K562 (cell line): ENCODE measurements around the gene ARMC12. TPM values are rescaled to one million over a fixed set of nuclear protein-coding genes. Genes with fewer than 3 reads are reported as not detected.

ENCODE experiments used
- CBFA2T3 ChIP-seq: fragments of 450-650 bp; IDR thresholded peaks from 2 replicates; pipeline ENCODE4 v1.6.1; 2017
- ESRRA ChIP-seq: fragments of 450-650 bp; IDR thresholded peaks from 2 replicates; pipeline ENCODE4 v1.6.1; 2014; ENCODE audit warnings: low read depth, mild to moderate bottlenecking, moderate library complexity, borderline replicate concordance
- FOSL1 ChIP-seq: fragments of 200-800 bp; sonication (Bioruptor generic); conservative IDR thresholded peaks from 2 replicates; pipeline ENCODE4 v1.6.1; 2016; ENCODE audit warnings: missing genetic modification characterization, missing compliant biosample characterization
- JUN ChIP-seq, 2 experiments: sonication (generic) in 1 of 2; formaldehyde crosslinking in 1 of 2; IDR thresholded peaks; 2 replicates each; pipeline versions ENCODE4 v1.6.1 to v1.8.0; 2012 to 2022; ENCODE audit warnings: borderline replicate concordance in 2 of 2, mild to moderate bottlenecking in 2 of 2, improper control_type of control experiment in 1 of 2, low read depth in 1 of 2, low read length in 1 of 2, missing genetic modification reagents in 1 of 2
- MECOM ChIP-seq: fragments of 250-450 bp; sonication (Bioruptor Pico); IDR thresholded peaks from 2 replicates; pipeline ENCODE4 v1.8.0; 2022; ENCODE audit warnings: inconsistent platforms
- MLLT1 ChIP-seq, 2 experiments: fragments of 450-650 bp; IDR thresholded peaks; 2 replicates each; pipeline ENCODE4 v1.6.1; 2016
- MLX ChIP-seq, 2 experiments: fragments of 450-650 bp in 1 of 2; sonication (generic) in 1 of 2; formaldehyde crosslinking; conservative IDR thresholded peaks; 2 replicates each; pipeline versions ENCODE4 v1.4.0 to v1.8.1; 2020 to 2022; ENCODE audit warnings: mild to moderate bottlenecking in 1 of 2, missing genetic modification reagents in 1 of 2
- MYC ChIP-seq, 2 experiments: fragments of 250-450 bp in 1 of 2; sonication (Bioruptor Pico) in 1 of 2; IDR thresholded peaks; 2 replicates each; pipeline versions ENCODE4 v1.5.1 to v1.6.1; 2012 to 2021; ENCODE audit warnings: low read depth in 2 of 2, borderline replicate concordance in 1 of 2, improper control_type of control experiment in 1 of 2, low read length in 1 of 2, mild to moderate bottlenecking in 1 of 2, moderate library complexity in 1 of 2
- NEUROD1 ChIP-seq: fragments of 150-350 bp; IDR thresholded peaks from 2 replicates; pipeline ENCODE4 v1.6.1; 2014; ENCODE audit warnings: borderline replicate concordance, low read length, low read depth; ENCODE audit not compliant: partially characterized antibody
- NFE2 ChIP-seq: IDR thresholded peaks from 2 replicates; pipeline ENCODE4 v1.6.1; 2014; ENCODE audit warnings: antibody characterized with exemption, low read depth
- RBM25 ChIP-seq: fragments of 200-400 bp; formaldehyde crosslinking; IDR thresholded peaks from 2 replicates; pipeline ENCODE4 v1.6.1; 2018; ENCODE audit warnings: low read length, low read depth, moderate library complexity; ENCODE audit not compliant: severe bottlenecking
- SMARCA4 ChIP-seq: fragments of 450-650 bp; IDR thresholded peaks from 2 replicates; pipeline ENCODE4 v1.6.1; 2016
- SMARCC2 ChIP-seq: fragments of 450-650 bp; IDR thresholded peaks from 2 replicates; pipeline ENCODE4 v1.6.1; 2017; ENCODE audit warnings: antibody characterized with exemption, moderate library complexity, mild to moderate bottlenecking, low read depth
- SPI1 ChIP-seq: IDR thresholded peaks from 2 replicates; pipeline ENCODE4 v1.6.1; 2011; ENCODE audit warnings: low read depth, low read length, control low read depth, borderline replicate concordance
- SRSF9 ChIP-seq: fragments of 200-400 bp; formaldehyde crosslinking; IDR thresholded peaks from 2 replicates; pipeline ENCODE4 v1.6.1; 2017; ENCODE audit warnings: low read depth, low read length, borderline replicate concordance
- TBL1XR1 ChIP-seq, 2 experiments: IDR thresholded peaks; 2 replicates each; pipeline ENCODE4 v1.6.1; 2012; ENCODE audit warnings: improper control_type of control experiment in 2 of 2, low read length in 2 of 2, mild to moderate bottlenecking in 1 of 2
- ZNF740 ChIP-seq, 3 experiments: fragments of 200-800 bp in 1 of 3; sonication (Bioruptor generic) in 1 of 3; sonication (generic) in 1 of 3; formaldehyde crosslinking in 1 of 3; IDR thresholded peaks; 2 replicates each; pipeline versions ENCODE4 v1.6.1 to v1.8.0; 2016 to 2022; ENCODE audit warnings: mild to moderate bottlenecking in 2 of 3, missing compliant biosample characterization in 2 of 3, missing genetic modification characterization in 2 of 3, missing genetic modification reagents in 1 of 3
- polyA plus RNA-seq, 8 experiments: library from polyadenylated mRNA; depleted of rRNA in 4 of 8; stranded (reverse) in 5 of 8; unstranded in 3 of 8; fragments of >200 nt; fragmentation: Nextera tagmentation in 2 of 8; fragmentation: Illumina TruSeq in 1 of 8; extraction: Ambion mirVana in 2 of 8; extraction: Trizol in 1 of 8; gene quantifications; 2 replicates each; pipeline versions ENCODE4 v1.2.1 to v1.2.3, GENCODE V29; 2011 to 2014; ENCODE audit warnings: inconsistent platforms in 1 of 8, missing spikeins in 1 of 8
- total RNA-seq, 7 experiments: library from RNA; depleted of rRNA in 6 of 7; stranded (reverse); fragments of >200 nt in 6 of 7; fragmentation: Illumina TruSeq in 2 of 7; extraction: Trizol in 2 of 7; gene quantifications; 2 replicates each; pipeline versions ENCODE4 v1.2.1 to v1.2.3, GENCODE V29; 2011 to 2021; ENCODE audit warnings: low replicate concordance in 1 of 7

Gene ARMC12
- total and polyA plus RNA-seq, 9 of the 15 experiments (the other 6 are each of a cell fraction or from before 2014, with no cell fraction given), result 0.09 to 0.58 (median 0.31) TPM; not detected in 3

- peak; percentile 24 to 45; a peak in 1 of 4 replicates for TF ChIP-seq MLLT1 (IDR thresholded peaks at IDR 0.05)
- 0 out of 2 replicates have a peak, but pooled peaks have one; percentile 26 for TF ChIP-seq SMARCC2
- no peak for TF ChIP-seq RBM25
- TF ChIP-seq SPI1, result no peak
- TF ChIP-seq TBL1XR1 (IDR thresholded peaks at IDR 0.05; ENCODE audit: low read length in 2 of 2), result peak; percentile 25 to 78; a peak in 3 of 4 replicates
- 0 out of 2 replicates have a peak, but pooled peaks have one; percentile 5 for TF ChIP-seq NFE2
- TF ChIP-seq CBFA2T3, result peak; percentile 51
- TF ChIP-seq SMARCA4, result no peak; the same call in 1 of the 2 replicates
- TF ChIP-seq NEUROD1, result peak; percentile 3
- peak; percentile 72; the same call in 1 of the 2 replicates for TF ChIP-seq MECOM (CRISPR knock-in tag)
- 0 out of 2 replicates have a peak, but pooled peaks have one; percentile 12 for TF ChIP-seq ESRRA
- TF ChIP-seq ZNF740 (CRISPR knock-in tag; IDR thresholded peaks at IDR 0.05), result peak; percentile 57; the same call in 1 of the 2 replicates
- TF ChIP-seq ZNF740 (tag; IDR thresholded peaks at IDR 0.05), result peak in 1 of 2 experiments; percentile 41; a peak in 1 of 4 replicates
- peak; percentile 92 for TF ChIP-seq MYC (IDR thresholded peaks at IDR 0.05; ENCODE audit: low read depth, low read length)
- 0 out of 2 replicates have a peak, but pooled peaks have one; percentile 60 for TF ChIP-seq MYC (CRISPR knock-in tag; IDR thresholded peaks at IDR 0.05; ENCODE audit: borderline replicate concordance, low read depth)
- TF ChIP-seq FOSL1 (tag), result peak; percentile 56
- TF ChIP-seq MLX (CRISPR knock-in tag; conservative IDR thresholded peaks at IDR 0.05), result peak in 1 of 2 experiments; percentile 53; a peak in 1 of 4 replicates
- peak; percentile 28; the same call in 1 of the 2 replicates for TF ChIP-seq JUN (IDR thresholded peaks at IDR 0.05; ENCODE audit: borderline replicate concordance, low read depth, low read length)
- TF ChIP-seq JUN (CRISPR knock-in tag; IDR thresholded peaks at IDR 0.05; ENCODE audit: borderline replicate concordance), result peak; percentile 54; the same call in 1 of the 2 replicates
- no peak for TF ChIP-seq SRSF9
These were observed 4.9 kb upstream of the ARMC12 start (continued) for GRCh38 chr6:35731736-35732532.
